Spinal cord (tissue), 10 donors: Measurements from ENCODE around the gene NEURL1B. TPM values are rescaled to one million over a fixed set of nuclear protein-coding genes. Genes with fewer than 3 reads are reported as not detected.
A peak's percentile ranks its signal among the peaks of the same experiment; 100 is the strongest.
"Not testable (repeated sequence)": the region's sequence is repeated elsewhere in the genome, so short reads cannot be mapped to it uniquely, and the experiment has no call there.

Experiments
- DNase-seq, 6 donors: peaks; one replicate each; pipeline versions ENCODE4 v3.0.0 to v3.0.0-alpha.2; 2013 to 2015; ENCODE audit warnings: low spot score in 6 of 6, low read depth in 4 of 6
- H3K27ac ChIP-seq: one replicate; pipeline ENCODE4 v1.5.1; 2013; ENCODE audit warnings: low read depth, low read length, control low read depth
- H3K27me3 ChIP-seq: one replicate; pipeline ENCODE4 v1.6.1; 2013; ENCODE audit warnings: low read length; ENCODE audit not compliant: control insufficient read depth, insufficient read depth
- H3K36me3 ChIP-seq: one replicate; pipeline ENCODE4 v1.6.1; 2013; ENCODE audit warnings: low read length; ENCODE audit not compliant: control insufficient read depth, insufficient read depth
- H3K4me1 ChIP-seq: one replicate; pipeline ENCODE4 v1.6.1; 2013; ENCODE audit warnings: low read length; ENCODE audit not compliant: control insufficient read depth, insufficient read depth
- H3K4me3 ChIP-seq: one replicate; pipeline ENCODE4 v1.5.1; 2013; ENCODE audit warnings: low read depth, low read length, control low read depth
- H3K9me3 ChIP-seq: one replicate; pipeline ENCODE4 v1.6.1; 2013; ENCODE audit warnings: low read length; ENCODE audit not compliant: control insufficient read depth, insufficient read depth
- whole genome bisulfite sequencing: methylation state at CpG from one replicate; pipeline ENCODE4 v1.1.5; 2013; ENCODE audit warnings: missing lambda C conversion rate; ENCODE audit not compliant: insufficient coverage; 5-methylcytosine and 5-hydroxymethylcytosine counted together
- polyA plus RNA-seq, 2 donors: library from polyadenylated mRNA; unstranded; fragments of 120-200 nt; gene quantifications; one replicate each; pipeline ENCODE4 v1.2.1, GENCODE V29; 2013; ENCODE audit not compliant: insufficient read length in 2 of 2
- total RNA-seq, 2 donors: library from RNA; depleted of rRNA in 1 of 2; stranded (reverse); fragments of 120-200 nt in 1 of 2; fragments of >200 nt in 1 of 2; gene quantifications; one replicate each; pipeline versions ENCODE4 v1.2.3 to v1.2.4, GENCODE V29; 2013 to 2014
- donor health status: healthy.

Gene NEURL1B
- total and polyA plus RNA-seq, 4 donors = 8.5 to 17.4 (median 16.5) TPM

- Histone ChIP-seq H3K4me3 (no peak overlapping the region), H3K27ac (no peak overlapping the region), H3K9me3 (no peaks in the 10 kb centered on the region), H3K36me3 (peaks cover 15% of the 10 kb centered on the region), H3K4me1 (peaks cover 34% of the 10 kb centered on the region), H3K27me3 (no peaks in the 10 kb centered on the region)
- no peak for DNase-seq
- WGBS = 86% methylated on average over 11 of the region's 11 CpGs
Measured at GRCh38 chr5:172647352-172648012, 6.4 kb downstream of the NEURL1B start.

GRCh38 chr5:172648013-172648381 is 6.9 kb downstream of the NEURL1B start:
- WGBS = 89% methylated on average over 6 of the region's 7 CpGs
- no peak overlapping the region for H3K27ac ChIP-seq
- H3K4me1 ChIP-seq = peaks cover 29% of the 10 kb centered on the region

GRCh38 chr5:172648755-172649154 is 7.7 kb downstream of the NEURL1B start:
- H3K27me3 ChIP-seq = no peaks in the 10 kb centered on the region
- 87% methylated on average over 3 of the region's 3 CpGs for WGBS
- H3K4me1 ChIP-seq = peaks cover 22% of the 10 kb centered on the region
- H3K4me3 ChIP-seq = no peak overlapping the region
- H3K27ac ChIP-seq = no peak overlapping the region
- H3K36me3 ChIP-seq = peaks cover 15% of the 10 kb centered on the region
- DNase-seq = no peak
- no peaks in the 10 kb centered on the region for H3K9me3 ChIP-seq

More at GRCh38 chr5:172648013-172648381, 6.9 kb downstream of the NEURL1B start:
- Histone ChIP-seq H3K36me3 (peaks cover 15% of the 10 kb centered on the region), H3K27me3 (no peaks in the 10 kb centered on the region), H3K4me3 (no peak overlapping the region), H3K9me3 (no peaks in the 10 kb centered on the region)
- no peak for DNase-seq

GRCh38 chr5:172656496-172656895 is 15.4 kb downstream of the NEURL1B start:
- WGBS = 92% methylated on average over 4 of the region's 13 CpGs
- peaks cover 33% of the 10 kb centered on the region for H3K4me1 ChIP-seq
- H3K4me3 ChIP-seq, DNase-seq, H3K9me3 ChIP-seq, H3K27ac ChIP-seq, H3K36me3 ChIP-seq, H3K27me3 ChIP-seq: not testable (repeated sequence)

- not testable (repeated sequence) for H3K4me3 ChIP-seq, DNase-seq, H3K36me3 ChIP-seq, H3K27me3 ChIP-seq, H3K9me3 ChIP-seq, H3K27ac ChIP-seq
- 79% methylated on average over 11 of the region's 17 CpGs for WGBS
- H3K4me1 ChIP-seq = peaks cover 33% of the 10 kb centered on the region
Measured at GRCh38 chr5:172657524-172658233, 16.6 kb downstream of the NEURL1B start.

GRCh38 chr5:172658391-172658790 is 17.3 kb downstream of the NEURL1B start:
- no peak for DNase-seq
- peaks cover 8% of the 10 kb centered on the region for H3K36me3 ChIP-seq
- peaks cover 4% of the 10 kb centered on the region for H3K9me3 ChIP-seq
- peak overlapping the region; percentile 94 for H3K27ac ChIP-seq
- H3K27me3 ChIP-seq = no peaks in the 10 kb centered on the region
- H3K4me3 ChIP-seq = no peak overlapping the region
- WGBS = 64% methylated on average over 7 of the region's 8 CpGs
- peaks cover 33% of the 10 kb centered on the region for H3K4me1 ChIP-seq

- Histone ChIP-seq H3K27me3 (no peaks in the 10 kb centered on the region), H3K4me1 (peaks cover 33% of the 10 kb centered on the region), H3K36me3 (peaks cover 8% of the 10 kb centered on the region), H3K27ac (peak overlapping the region; percentile 94), H3K4me3 (no peak overlapping the region), H3K9me3 (peaks cover 4% of the 10 kb centered on the region)
- 55% methylated on average over 6 of the region's 7 CpGs for WGBS
- peak in 1 of 6 donors; percentile 41 for DNase-seq
Measured at GRCh38 chr5:172658961-172659501, 18.0 kb downstream of the NEURL1B start.

GRCh38 chr5:172659570-172659908 is 18.5 kb downstream of the NEURL1B start:
- H3K27me3 ChIP-seq = no peaks in the 10 kb centered on the region
- peaks cover 4% of the 10 kb centered on the region for H3K9me3 ChIP-seq
- no peak overlapping the region for H3K4me3 ChIP-seq
- no peak for DNase-seq
- peak overlapping the region; percentile 94 for H3K27ac ChIP-seq
- peaks cover 8% of the 10 kb centered on the region for H3K36me3 ChIP-seq
- peaks cover 33% of the 10 kb centered on the region for H3K4me1 ChIP-seq

- H3K9me3 ChIP-seq = peaks cover 4% of the 10 kb centered on the region
- WGBS = 23% methylated on average over 11 of the region's 18 CpGs
- peaks cover 9% of the 10 kb centered on the region for H3K36me3 ChIP-seq
- peaks cover 33% of the 10 kb centered on the region for H3K4me1 ChIP-seq
- H3K4me3 ChIP-seq = no peak overlapping the region
- peak overlapping the region; percentile 94 for H3K27ac ChIP-seq
- H3K27me3 ChIP-seq = no peaks in the 10 kb centered on the region
- DNase-seq = peak in 3 of 6 donors; percentile 31 to 75 (median 34)
Measured at GRCh38 chr5:172659909-172660628, 19.0 kb downstream of the NEURL1B start.
